HG03575 (cell line): Measurements from ENCODE around the gene MT1F.
"Not testable (repeated sequence)": the region's sequence is repeated elsewhere in the genome, so short reads cannot be mapped to it uniquely, and the experiment has no call there.

ENCODE experiments used
- ATAC-seq: cut with Tn5 transposase; IDR thresholded peaks from one replicate; pipeline ENCODE4 v1.9.1; 2021; ENCODE audit not compliant: unreplicated experiment, insufficient number of reproducible peaks, low FRiP score; ENCODE audit errors: extremely low read depth

The MT1F gene

GRCh38 chr16:56669005-56669839 lies 11.5 kb downstream of the MT1F start, which contains the start of gene MT1H:
TSS of gene MT1H (plus strand) at chr16:56669814. CDS start at chr16:56669885, 71 bp downstream.
- ATAC-seq, result no peak

GRCh38 chr16:56669840-56670619 lies 12.3 kb downstream of the MT1F start:
- no peak for ATAC-seq

GRCh38 chr16:56670620-56670934 lies 12.8 kb downstream of the MT1F start:
- ATAC-seq, result no peak

- ATAC-seq, result not testable (repeated sequence)
Measured at GRCh38 chr16:56671691-56672090, 13.9 kb downstream of the MT1F start.

DNA sequence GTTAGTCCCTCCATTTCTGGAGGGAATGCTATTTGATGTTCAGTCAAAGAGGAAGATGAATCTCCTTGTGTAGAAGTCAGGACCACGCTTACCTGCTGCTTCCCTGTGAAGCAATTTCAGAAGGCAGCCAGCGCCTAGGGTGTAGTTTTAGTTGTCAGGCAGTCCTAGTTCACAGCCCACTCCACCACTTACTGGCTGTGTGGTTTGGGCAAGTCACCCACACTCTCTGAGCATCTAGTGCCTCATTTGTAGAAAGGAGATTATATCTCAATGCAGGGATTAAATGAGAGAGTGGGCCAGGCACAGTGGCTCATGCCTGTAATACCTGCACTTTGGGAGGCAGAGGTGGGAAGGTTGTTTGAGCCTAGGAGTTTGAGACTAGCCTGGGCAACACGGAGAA lies 14.4 kb downstream of the MT1F start:
- not testable (repeated sequence) for ATAC-seq

GRCh38 chr16:56672761-56673536 lies 15.2 kb downstream of the MT1F start:
- no peak for ATAC-seq

DNA sequence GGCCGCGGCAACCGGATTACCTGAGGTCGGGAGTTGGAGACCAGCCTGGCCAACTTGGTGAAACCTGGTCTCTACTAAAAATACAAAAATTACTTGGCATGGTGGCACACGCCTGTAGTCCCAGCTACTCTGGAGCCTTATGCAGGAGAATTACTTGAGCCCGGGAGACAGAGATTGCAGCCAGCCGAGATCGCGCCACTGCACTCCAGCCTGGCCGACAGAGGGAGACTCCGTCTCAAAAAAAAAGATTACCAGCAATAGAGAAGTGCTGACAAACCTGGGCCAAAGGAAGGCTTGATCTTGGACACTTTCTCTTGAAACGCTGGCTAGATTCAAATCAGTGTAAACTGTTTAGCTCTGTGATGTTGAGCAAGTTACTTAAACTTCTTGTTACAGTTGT lies 16.2 kb downstream of the MT1F start:
- ATAC-seq, result no peak

DNA sequence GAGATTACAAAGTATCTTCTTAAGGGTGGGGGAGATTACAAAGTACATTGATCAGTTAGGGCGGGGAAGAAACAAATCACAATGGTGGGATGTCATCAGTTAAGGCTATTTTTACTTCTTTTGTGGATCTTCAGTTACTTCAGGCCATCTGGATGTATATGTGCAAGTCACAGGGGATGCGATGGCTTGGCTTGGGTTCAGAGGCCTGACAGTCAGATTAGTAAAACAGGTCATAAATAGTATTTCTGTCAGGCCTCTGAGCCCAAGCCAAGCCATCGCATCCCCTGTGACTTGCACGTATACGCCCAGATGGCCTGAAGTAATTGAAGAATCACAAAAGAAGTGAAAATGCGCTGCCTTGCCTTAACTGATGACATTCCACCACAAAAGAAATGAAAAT lies 16.8 kb downstream of the MT1F start:
- ATAC-seq, result not testable (repeated sequence)

DNA sequence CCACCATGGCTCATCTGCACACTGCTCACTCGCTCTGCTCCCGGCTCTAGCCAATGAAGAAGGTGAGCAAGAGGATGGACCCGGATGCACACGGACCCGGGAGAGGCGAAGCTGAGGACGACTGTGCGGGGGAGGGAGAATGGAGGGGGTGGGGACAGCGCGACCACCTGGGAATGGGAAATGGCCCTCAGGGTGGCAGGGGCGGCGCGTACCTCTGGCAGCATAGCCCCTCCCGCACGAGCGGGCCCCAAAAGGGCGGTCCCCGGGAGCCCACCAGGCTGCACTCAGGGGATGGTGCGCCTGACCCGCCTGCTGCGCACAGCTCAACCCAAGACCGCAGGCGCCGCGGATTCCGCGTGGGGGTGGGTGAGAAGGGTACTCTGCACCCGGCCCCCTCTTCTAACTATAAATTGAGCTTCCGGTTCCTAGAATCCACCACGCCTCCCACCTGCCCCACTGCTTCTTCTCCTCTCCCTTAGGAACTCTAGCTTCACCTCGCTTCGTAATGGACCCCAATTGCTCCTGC lies 18.0 kb downstream of the MT1F start:
- no peak for ATAC-seq

DNA sequence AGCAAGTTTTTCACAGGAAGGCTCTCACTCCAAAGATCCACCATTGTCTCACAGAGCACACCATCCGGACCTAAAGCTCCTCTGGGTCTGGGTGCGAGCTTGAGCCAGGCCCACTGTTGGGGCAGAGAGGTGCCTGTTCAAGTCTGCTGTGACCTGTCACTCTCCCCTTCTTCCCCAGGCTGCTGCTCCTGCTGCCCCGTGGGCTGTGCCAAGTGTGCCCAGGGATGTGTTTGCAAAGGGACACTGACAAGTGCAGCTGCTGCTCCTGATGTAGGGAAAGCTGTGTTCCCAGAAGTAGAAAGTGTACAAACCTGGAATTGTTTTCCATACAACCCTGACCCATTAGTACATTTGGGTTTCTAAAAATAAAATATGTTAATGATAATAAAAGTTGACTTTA lies 19.7 kb downstream of the MT1F start:
- no peak for ATAC-seq

GRCh38 chr16:56679078-56679730 lies 21.4 kb downstream of the MT1F start:
- no peak for ATAC-seq

DNA sequence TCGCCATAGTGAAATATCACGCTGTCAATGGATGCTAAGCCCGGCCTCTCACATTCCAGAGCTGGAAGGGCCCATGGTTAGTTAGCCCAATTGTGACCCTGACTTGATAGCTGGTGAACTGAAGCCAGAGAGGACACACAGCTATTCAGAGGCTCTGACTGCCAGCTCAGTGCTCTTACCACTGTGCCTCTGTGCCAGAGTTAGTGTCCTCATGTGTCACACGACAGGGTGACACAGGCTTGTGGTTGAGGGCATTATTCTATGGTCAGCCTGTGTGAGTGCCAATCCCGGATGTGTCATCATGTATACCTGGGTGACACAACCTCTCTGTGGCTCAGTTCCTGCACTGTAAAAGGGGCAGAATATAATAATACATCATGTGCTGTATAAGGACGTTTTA lies 22.1 kb downstream of the MT1F start:
- ATAC-seq, result no peak

GRCh38 chr16:56681939-56682702 lies 24.4 kb downstream of the MT1F start, which contains the start of gene MT1X:
TSS of gene MT1X (plus strand) at chr16:56682470. CDS start at chr16:56682541, 71 bp downstream.
- ATAC-seq, result peak; percentile 63

DNA sequence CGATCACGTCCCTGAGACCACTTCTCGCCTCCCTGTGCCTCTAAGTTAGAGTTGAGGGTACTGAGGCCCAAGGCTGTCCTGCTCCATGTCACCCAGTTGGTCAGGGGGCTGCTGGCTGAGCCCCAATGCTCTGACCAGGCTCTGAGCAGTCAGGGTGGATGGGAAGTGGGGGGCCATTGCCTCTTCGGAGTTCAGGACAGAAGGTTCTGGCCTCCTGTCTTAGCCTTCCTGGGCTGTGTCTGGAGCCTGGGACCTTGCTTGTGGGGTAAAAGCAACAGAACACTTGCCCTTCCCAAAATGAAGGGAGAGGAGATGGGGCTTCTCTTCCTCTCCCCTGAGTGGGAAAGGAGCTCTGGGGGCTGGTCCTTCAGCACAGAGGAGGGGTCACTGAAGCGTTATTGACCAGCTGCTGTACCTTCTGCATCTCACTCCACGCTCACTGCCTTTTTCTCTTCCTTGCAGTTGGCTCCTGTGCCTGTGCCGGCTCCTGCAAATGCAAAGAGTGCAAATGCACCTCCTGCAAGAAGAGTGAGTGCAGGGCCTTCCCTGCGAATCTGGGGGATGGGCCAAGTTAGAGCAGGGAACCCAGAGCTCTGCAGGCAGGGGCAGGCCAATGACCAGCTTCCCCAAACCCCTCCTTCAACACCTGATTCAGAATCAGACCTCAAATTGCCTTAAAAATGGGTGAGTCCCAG lies 25.1 kb downstream of the MT1F start:
- no peak for ATAC-seq

GRCh38 chr16:56683424-56684172 lies 25.8 kb downstream of the MT1F start:
- ATAC-seq, result no peak

- ATAC-seq, result no peak
Measured at GRCh38 chr16:56684256-56684925, 26.6 kb downstream of the MT1F start.
